Osteocyte (in vitro differentiated cells): ENCODE results near the gene CENPP. TPM values are rescaled to one million over a fixed set of nuclear protein-coding genes. Genes with fewer than 3 reads are reported as not detected.

Experiments used
- DNase-seq: peaks from one replicate; pipeline ENCODE4 v3.0.0; 2021; ENCODE audit warnings: mixed read lengths; ENCODE audit not compliant: unreplicated experiment; ENCODE audit errors: extremely low spot score
- H3K27ac Mint-ChIP-seq: one replicate; pipeline ENCODE4 v1.8.0; 2021; ENCODE audit warnings: mild to moderate bottlenecking, mixed read lengths; ENCODE audit not compliant: unreplicated experiment
- H3K27me3 Mint-ChIP-seq: one replicate; pipeline ENCODE4 v1.8.0; 2021; ENCODE audit warnings: mixed read lengths; ENCODE audit not compliant: unreplicated experiment
- H3K36me3 Mint-ChIP-seq: one replicate; pipeline ENCODE4 v1.8.0; 2021; ENCODE audit warnings: mixed read lengths; ENCODE audit not compliant: unreplicated experiment
- H3K4me1 Mint-ChIP-seq: one replicate; pipeline ENCODE4 v1.8.0; 2021; ENCODE audit warnings: mixed read lengths; ENCODE audit not compliant: unreplicated experiment
- H3K4me3 Mint-ChIP-seq: one replicate; pipeline ENCODE4 v1.8.0; 2021; ENCODE audit warnings: mild to moderate bottlenecking, moderate library complexity, mixed read lengths; ENCODE audit not compliant: unreplicated experiment
- H3K9me3 Mint-ChIP-seq: one replicate; pipeline ENCODE4 v1.8.0; 2021; ENCODE audit warnings: mixed read lengths; ENCODE audit not compliant: unreplicated experiment
- CTCF ChIP-seq: fragments of 200-600 bp; sonication (generic); IDR thresholded peaks from 2 replicates; pipeline ENCODE4 v1.5.0; 2021; ENCODE audit warnings: antibody characterized with exemption, mild to moderate bottlenecking, moderate library complexity
- total RNA-seq: library from RNA; stranded (reverse); gene quantifications from 2 replicates; pipeline ENCODE4 v1.2.1, GENCODE V29; 2021

Gene CENPP
- total RNA-seq, 1 donor from 2014 or later: 11.6 TPM

DNA sequence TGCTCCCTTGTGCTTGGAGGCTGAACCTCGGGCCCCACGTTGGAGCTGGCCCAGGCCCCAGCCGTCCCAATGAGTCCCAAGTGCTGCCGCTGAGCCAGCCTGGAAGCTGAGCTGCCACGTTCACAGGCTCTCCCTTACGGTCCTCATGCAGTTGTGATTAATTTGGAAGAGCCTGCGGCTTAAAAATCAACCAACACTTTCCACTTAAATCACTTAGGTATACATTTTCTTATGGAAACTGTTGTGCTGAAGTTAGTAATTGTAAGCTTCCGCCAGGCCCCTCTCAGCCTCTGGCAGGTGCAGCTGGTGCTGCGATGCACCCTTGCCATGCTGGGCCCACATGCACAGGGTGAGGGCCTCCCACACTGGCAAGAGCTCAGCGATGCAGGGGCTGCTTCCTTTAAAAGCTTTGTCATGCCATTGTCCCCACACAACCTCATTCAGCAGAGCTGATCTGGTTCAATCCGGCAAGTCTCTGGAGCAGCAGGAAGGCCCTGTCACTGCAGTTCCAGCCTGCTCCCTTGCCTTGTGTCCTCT lies 283.2 kb downstream of the CENPP start:
- H3K36me3 Mint-ChIP-seq: peaks cover 25% of the 10 kb centered on the region
- H3K9me3 Mint-ChIP-seq: peaks cover 4% of the 10 kb centered on the region
- H3K4me1 Mint-ChIP-seq: peaks cover 36% of the 10 kb centered on the region
- H3K27ac Mint-ChIP-seq: peak overlapping the region; percentile 91
- peak; percentile 70 for DNase-seq
- TF ChIP-seq CTCF: no peak
- no peak overlapping the region for H3K4me3 Mint-ChIP-seq
- no peaks in the 10 kb centered on the region for H3K27me3 Mint-ChIP-seq

- Mint-ChIP-seq H3K9me3 (no peaks in the 10 kb centered on the region), H3K36me3 (peaks cover 32% of the 10 kb centered on the region), H3K4me3 (no peak overlapping the region), H3K27me3 (no peaks in the 10 kb centered on the region), H3K4me1 (peaks cover 36% of the 10 kb centered on the region), H3K27ac (peak overlapping the region; percentile 39)
- DNase-seq: peak; percentile 75
- TF ChIP-seq CTCF: no peak
These were observed 285.0 kb downstream of the CENPP start for GRCh38 chr9:92610470-92611420.

DNA sequence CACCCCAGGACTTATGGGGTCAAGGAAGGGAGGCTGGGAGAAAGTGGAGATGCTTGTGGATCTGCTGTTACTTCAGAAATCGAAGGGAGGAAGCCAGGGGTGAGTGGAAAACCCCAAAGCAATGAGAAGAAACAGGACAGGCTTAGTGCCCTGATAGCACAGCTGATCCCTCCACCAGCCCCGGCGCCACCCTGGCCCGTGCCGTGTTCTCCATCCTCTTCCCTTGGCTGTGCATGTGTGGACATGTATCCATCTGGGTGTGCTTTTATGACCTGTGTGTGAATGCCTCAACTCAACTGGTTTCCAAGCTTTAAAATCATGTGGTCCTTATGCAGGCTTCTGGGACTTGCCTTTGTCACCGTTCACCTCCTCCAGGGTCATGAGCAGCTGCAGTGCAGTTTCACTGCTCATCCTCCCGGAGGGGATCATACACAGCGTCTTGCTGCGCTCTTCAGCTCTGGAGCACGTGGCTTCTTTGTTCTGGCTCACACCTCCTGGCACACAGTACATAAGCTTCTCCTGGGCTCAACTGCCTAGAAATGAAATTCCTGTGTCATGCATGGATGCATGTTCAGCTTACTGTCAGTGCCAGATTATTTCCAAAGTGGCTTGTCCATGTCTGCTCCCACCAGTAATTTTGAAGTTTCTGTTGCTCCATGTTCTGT lies 286.0 kb downstream of the CENPP start:
- peaks cover 41% of the 10 kb centered on the region for H3K36me3 Mint-ChIP-seq
- H3K27me3 Mint-ChIP-seq: no peaks in the 10 kb centered on the region
- TF ChIP-seq CTCF: no peak
- H3K4me1 Mint-ChIP-seq: peaks cover 27% of the 10 kb centered on the region
- peak overlapping the region; percentile 38 for H3K27ac Mint-ChIP-seq
- H3K4me3 Mint-ChIP-seq: no peak overlapping the region
- DNase-seq: peak; percentile 23
- H3K9me3 Mint-ChIP-seq: no peaks in the 10 kb centered on the region

- no peaks in the 10 kb centered on the region for H3K27me3 Mint-ChIP-seq
- peaks cover 23% of the 10 kb centered on the region for H3K4me1 Mint-ChIP-seq
- TF ChIP-seq CTCF: no peak
- H3K4me3 Mint-ChIP-seq: no peak overlapping the region
- H3K9me3 Mint-ChIP-seq: no peaks in the 10 kb centered on the region
- H3K36me3 Mint-ChIP-seq: peaks cover 44% of the 10 kb centered on the region
- peak; percentile 32 for DNase-seq
- H3K27ac Mint-ChIP-seq: peak overlapping the region; percentile 38
These were observed 286.5 kb downstream of the CENPP start for GRCh38 chr9:92612292-92612691.

DNA sequence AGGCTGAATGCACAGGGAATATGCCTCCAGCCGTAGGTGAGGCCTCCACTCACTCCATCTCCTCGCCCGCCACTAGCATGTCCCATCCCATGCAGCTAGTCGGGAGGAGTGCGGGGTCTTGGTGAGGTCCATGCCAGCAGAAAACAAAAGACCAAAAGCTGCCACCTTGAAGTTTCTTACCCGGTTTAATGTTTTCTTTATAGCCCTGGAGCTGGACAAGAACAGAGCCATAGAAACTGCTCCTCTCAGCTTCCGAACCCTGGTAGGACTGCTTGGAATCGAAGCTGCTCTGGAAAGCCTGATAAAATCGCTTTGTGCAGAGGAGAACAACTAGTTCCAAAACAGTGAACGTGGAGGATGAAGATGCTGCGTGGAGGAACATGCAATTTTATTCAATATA lies 287.1 kb downstream of the CENPP start:
- H3K27ac Mint-ChIP-seq: no peak overlapping the region
- DNase-seq: peak; percentile 27
- H3K4me3 Mint-ChIP-seq: no peak overlapping the region
- TF ChIP-seq CTCF: no peak
- peaks cover 17% of the 10 kb centered on the region for H3K4me1 Mint-ChIP-seq
- peaks cover 48% of the 10 kb centered on the region for H3K36me3 Mint-ChIP-seq
- H3K9me3 Mint-ChIP-seq: no peaks in the 10 kb centered on the region
- H3K27me3 Mint-ChIP-seq: no peaks in the 10 kb centered on the region
